NAMALWA (cell line): ENCODE results near the gene RAB11FIP4.

Experiments used
- DNase-seq: peaks from one replicate; pipeline ENCODE4 v3.0.0-alpha.2; 2015; ENCODE audit warnings: low spot score

Gene RAB11FIP4

GRCh38 chr17:31387438-31387837 lies 4.0 kb upstream of the RAB11FIP4 start:
- DNase-seq = no peak

GRCh38 chr17:31388351-31388750 lies 3.1 kb upstream of the RAB11FIP4 start:
- DNase-seq = no peak

DNA sequence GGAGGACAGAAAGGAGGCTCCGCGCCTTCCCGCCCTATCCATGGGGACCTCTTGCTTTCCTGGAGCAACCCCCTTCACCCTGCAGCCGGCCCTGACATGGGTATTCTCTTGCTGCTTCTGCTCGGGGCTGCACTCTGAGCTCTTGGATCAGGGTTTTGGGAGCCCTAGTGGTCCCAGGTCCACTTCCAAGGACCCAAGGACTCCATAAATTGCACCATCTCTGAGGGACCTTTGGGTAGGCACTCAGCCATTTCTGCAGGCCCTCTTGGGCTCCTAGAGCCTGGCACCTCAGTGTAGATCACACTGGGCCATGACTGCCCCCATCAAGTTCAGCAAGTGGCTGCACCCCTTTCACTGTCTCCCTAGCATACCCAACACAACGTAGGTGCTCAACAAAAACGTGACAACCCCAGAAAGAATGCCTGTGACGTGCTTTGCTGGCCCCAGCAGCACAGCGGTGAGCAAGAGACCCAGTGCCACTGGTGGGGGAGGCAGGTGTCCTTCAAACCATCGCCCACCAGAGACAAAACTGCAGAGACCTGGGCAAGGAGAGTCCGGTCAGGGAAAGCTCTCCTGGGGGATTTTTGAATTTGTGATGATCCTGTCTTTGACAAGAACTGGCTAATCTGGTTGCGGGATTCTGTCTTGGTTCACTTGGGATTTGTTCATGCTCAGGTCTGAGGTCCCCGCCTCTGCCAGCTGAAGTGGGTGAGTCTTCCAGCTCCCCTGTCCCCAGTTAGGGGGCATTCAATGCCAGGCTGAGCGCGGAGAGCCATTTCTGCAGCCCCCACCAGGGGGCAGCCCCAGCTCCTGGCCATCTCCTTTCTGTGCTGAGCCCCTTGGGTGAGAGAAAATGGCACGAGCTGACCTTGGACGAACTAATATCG lies 2.5 kb upstream of the RAB11FIP4 start:
- peak; percentile 68 for DNase-seq

DNA sequence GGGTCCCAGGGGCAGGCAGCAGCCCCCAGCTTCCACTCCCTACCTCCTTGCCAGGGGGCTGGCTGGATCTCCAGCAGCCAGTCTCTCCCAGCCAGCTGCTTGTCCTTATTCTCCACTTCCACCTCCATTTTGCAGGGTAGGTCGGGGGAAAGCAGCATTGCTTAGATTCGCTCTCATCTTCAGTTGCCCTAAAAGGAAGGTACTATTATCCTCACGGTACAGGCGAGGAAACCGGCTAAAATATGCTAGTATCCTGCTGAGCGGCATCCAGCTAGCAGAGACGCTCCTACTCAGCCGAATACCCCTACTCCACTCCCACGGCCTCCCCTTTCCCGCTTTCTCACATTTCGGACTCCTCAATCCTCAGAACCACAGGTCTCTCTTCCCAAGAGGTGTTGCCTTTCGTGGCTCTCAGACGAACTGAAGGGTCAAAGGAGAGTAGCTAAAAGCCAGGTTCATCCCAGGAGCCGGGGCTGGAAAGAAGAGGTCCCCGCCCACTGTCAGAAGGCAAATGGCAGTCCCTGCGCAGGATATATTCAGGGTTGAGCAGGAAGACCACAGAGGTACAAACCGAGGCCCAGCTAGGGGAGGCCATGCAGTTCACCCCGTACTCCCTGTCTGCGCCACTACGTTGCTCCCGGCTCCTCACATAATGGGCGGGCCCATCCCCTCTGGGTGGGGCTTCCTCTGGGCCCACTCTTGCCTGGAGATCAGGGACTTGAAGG lies 1.7 kb upstream of the RAB11FIP4 start:
- DNase-seq = no peak

DNA sequence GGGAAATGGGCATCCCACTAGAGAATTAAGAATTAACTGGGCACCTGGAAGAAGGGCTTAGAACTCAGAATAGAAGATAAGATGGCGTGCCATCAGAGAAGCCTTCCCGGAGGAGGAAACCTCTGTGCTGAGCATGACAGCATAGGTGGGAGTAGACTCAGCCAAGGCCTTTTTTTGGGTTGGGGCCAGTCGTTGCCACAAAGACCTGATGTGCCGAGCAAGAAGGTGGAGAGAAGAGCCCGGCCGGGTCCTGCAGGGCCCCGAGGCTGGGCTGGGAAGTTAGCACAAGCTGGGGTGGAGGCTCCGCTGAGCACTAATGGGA lies 1.1 kb upstream of the RAB11FIP4 start:
- DNase-seq = no peak

GRCh38 chr17:31390748-31391495 lies 553 bp upstream of the RAB11FIP4 start:
- DNase-seq = no peak

DNA sequence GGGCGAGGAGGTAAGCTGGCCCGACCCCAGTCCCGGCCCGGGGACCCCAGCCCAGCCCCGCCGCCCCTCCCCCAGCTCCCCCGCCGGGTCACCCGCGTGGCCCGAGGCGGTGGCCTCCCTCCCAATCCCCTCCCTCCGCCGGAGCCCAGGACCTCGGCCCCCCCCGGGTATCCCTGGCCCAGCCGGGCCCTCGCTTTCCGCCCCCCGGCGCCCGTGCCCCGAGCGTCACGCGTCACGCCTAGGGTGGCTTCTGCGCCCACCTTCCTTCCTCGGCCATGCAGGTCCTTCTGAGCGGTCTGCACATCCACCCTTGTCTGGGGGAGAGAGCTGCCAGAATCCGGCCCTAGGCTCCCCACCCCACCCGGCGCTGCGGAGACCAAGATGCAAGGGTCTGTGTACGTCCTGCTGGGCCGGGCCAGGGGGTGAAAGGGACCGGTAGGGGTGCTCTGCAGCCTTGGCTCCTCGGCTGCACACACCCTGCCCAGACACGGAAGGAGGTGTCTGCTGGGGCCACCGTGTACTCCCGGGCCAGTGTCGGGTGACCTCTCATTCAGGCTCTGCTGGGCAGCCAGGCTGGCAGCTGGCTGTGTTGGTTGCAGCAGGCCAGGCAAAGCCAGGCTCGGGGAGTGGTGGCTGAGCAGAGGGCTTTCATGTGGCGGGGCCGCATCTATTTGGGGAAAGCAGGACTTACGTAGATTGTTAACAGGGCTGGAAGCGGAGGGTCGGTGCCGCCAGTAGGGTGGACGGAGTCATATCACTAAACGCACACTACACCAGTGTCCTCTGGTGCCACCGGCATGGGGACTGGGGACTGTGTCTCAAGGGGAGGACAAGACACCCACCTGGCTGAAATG lies 754 bp downstream of the RAB11FIP4 start:
- no peak for DNase-seq

GRCh38 chr17:31392856-31393748 lies 1.6 kb downstream of the RAB11FIP4 start:
- no peak for DNase-seq

GRCh38 chr17:31393749-31394146 lies 2.3 kb downstream of the RAB11FIP4 start:
- no peak for DNase-seq

GRCh38 chr17:31394544-31394943 lies 3.1 kb downstream of the RAB11FIP4 start:
- DNase-seq = peak; percentile 47

- DNase-seq = no peak
These were observed 5.9 kb downstream of the RAB11FIP4 start for GRCh38 chr17:31397256-31397939.

DNA sequence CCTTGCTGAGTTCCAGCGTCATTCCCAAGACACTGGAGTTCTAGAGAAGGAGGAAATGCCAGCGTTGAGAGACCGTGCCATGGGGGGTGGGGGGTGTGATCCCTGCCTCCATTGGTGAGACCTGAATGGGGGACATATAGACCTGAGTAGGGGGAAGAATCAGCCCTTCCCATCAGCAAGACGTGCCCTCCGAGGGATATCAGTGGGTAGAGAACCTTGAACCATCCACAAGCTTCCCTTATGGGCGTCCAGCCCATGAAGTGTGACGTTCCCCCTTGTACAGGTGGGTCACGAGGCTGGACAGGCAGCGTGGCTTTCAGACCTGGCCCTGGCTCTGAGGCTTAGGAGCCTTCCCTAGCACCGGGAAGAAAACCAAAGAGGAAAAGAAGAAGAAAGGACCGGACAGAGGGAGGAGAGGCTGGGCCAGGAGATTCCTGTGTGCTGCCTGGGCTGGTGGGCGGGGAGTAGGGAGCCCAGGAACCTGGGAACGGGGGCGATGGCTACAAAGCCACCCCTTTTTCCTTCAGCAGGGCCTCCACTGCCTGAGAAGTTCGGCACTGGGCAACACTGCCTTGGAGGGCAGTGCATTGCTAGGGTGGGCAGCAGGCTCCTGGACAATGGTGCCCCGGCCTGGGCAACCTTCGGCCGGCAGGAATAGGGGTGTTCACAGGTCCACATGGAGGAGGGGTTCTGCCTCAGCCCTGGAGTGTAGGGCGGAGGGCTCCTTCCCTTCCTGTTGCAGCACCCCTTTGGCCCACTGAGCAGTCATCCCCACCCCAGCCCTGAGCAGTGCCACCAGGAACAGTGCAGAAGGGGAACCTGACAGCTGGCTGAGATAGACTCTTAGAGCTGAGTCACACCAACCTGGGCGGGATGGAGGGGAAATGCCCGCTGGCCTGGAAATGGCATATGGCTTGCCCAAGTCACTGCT lies 7.2 kb downstream of the RAB11FIP4 start:
- DNase-seq = no peak

DNA sequence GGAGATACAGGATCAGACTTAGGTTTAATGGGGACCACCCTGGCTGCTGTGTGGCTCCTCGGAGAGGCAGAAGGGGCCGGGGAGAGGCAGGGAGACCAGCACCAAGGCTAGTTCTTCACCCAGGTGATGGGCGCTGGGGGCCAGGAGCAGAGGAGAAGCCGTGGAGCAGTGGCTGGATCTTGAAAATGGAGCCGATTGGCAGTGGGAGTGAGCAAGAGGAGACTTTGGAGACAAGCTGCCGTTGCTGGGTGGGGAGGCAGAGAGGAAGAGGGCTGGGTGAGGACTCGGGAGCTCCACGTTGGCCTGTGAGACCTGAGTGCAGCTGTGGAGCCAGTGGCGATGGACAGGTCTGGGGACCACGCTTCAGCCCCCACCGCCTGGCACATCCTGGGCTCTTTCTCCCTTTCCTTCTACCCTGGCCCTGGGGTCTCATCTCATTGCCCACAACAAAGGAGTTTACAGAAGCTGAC lies 9.0 kb downstream of the RAB11FIP4 start:
- DNase-seq = no peak

DNA sequence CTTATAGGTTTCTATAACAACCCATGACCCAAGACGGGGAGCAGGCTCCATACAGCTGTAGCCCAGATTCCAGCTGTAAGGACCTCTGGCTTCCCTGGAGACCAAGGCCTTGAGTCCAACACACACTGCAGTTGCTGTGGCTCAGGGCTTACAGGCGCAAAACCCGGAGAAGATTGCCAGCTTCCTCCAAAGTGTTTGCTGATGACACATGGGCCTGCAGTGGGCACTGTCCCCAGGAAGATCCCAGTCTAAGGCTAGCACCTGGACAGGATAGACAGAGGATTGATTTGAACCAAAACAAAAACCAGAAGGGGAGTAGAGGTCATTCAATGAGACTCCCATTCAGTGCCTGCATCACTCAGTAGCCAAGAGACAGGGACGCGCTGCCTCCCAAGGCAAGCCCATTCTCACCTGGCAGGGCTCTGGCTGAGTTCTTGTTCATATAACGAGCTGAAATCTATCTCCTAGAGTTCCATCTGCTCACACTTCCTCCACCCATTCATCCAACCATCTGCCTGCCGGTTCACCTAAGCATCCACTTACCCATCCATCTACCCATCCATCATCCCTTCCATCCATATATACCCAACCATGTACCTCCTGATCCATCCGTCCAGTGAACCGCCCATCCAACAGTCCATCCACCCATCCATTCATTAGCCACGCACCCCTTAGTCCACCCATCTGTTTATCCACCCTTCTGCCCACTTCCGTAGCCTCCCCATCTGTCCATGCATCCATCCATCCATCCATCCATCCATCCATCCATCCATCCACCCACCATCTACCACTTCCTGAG lies 10.2 kb downstream of the RAB11FIP4 start:
- no peak for DNase-seq

DNA sequence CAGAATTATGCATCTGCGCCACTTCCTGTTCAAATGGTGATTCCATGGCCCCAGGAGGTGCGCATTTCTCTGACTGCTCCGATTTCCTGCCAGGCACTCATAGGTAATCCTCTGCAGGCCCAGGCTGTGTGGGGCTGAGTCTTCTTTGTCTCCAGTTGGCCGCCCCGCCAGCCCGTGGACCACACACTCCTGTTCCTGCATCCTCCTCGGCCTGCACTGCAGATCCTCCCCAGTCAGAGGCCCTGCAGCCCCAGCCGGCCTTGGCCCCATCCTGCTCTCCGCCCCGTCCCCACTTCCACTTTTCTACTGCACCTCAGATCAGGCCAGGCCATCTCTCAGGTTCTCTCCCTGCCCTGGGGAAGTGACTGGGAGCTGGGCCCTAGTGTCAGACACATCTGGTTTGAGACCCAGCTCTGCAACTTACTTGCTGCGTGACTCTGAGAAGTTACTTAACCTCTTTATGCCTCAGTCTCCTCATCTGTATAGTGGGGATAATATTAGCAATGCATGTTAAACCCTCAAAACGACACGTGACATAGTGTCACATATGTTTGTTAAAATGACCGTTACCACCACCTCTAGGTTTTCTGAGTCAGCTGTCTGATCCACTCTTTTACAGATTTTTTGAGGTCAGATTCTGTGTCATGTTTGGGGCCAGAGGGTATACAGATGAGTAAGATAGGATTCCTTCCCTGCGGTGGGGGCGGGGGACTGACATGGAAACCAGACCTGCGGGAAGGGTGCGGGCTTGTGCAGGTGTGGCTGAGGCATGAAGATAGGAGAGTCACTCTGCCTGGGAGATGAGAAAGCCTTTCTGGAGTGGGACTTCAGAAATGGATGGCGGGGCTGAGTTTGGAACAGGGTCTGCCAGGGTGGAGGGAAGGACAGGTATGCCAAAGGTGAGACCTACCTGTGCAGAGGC lies 12.8 kb downstream of the RAB11FIP4 start:
- no peak for DNase-seq

DNA sequence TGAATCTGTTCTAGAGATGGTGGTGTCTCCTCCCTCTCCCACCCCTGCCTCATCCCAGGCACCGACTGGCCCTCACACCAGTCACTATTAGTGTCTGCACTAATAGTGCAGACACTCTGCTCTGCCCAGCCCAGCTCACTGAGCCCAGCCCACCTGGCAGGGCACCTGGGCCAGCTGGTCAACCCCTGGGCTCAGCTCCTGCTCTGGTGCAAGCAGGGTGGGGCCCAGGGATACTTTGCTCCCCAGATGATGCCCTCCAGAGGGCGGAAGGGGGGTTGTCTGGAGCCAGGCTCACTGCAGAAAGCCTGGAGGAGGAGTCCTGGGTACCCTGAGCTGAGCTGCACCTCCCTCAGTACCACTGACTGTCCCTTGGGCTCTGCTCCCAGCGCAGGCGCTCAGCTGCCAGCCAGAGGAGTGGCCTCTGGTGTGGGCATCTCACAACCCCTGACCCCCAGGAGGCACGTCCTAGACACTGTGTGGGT lies 14.5 kb downstream of the RAB11FIP4 start:
- DNase-seq = no peak

GRCh38 chr17:31408586-31408985 lies 17.1 kb downstream of the RAB11FIP4 start:
- no peak for DNase-seq
